ENCODE measurements around the gene SEMA4G. TPM values are rescaled to one million over a fixed set of nuclear protein-coding genes. Genes with fewer than 3 reads are reported as not detected.

Gene SEMA4G
- total and polyA plus RNA-seq, 7 experiments from 2014 or later: 0.24 to 1.7 (median 0.88) TPM

DNA sequence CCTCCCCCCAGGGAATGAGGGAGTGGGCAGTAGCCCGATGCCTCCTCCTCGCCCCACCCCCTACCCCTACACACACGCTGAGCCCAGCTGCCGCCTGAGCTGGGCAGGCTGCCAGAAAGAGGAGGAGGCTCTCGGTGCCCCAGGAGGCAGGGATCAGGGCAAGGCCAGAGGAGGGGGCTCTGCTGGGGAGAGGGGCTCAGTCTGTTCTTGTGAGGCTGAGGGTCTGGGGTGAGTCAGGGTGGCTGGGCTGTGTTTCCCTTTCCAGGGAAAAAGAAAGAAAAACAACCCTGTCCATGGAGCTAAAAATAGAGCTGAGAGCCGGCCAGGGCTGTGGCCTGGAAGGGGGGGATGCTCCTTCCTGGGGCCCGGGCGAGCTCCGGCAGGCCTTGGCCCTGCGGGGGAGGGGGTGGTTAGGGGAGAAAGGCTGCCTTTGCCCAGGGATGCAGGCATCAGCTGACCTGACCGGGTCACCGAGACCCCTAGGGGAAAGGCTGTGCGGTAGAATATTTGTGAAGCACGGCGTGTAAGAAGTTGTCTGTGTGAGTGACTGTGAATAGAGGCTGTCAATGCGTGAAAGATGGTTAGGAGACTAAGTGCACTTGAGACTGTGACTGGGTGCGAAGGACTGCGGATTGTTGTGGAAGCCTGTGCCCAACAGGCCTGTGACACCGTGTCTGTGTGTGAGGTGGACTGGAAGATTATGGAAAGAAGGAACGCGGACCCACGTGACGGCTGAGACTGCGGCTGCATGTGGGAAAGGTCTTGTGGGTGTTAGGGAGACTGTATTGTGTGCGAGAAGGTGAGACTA is 29.1 kb downstream of the SEMA4G start:
- POLR2A ChIA-PET: interaction anchor here (0.7 to 4.8 kb wide), 13 partner anchors 8 to 86 kb away, joined by 3 to 65 read pairs (median 5); partner anchors contain the start of genes MRPL43, PDZD7, SEMA4G and SFXN3
- peak overlapping the region; percentile 99 for H3K27ac ChIP-seq (ENCODE audit: low read depth, low read length)
- intact Hi-C loops (cut with micrococcal nuclease): loop anchor here (1.0 to 5.0 kb wide), 4 partner anchors 62 to 436 kb away; partner anchors contain the start of genes BTRC (in 1 of the 2) and KAZALD1 (in 1 of the 2)
- no peaks in the 10 kb centered on the region for H3K9me3 ChIP-seq (ENCODE audit: control insufficient read depth in 2 of 3, low read length in 3 of 3)
- H3K27ac Mint-ChIP-seq: peak overlapping the region; percentile 88 to 99 (median 94)
- ATAC-seq (peak; percentile 22), DNase-seq (peak; percentile 52 to 75 (median 68))
- no peaks in the 10 kb centered on the region for H3K27me3 Mint-ChIP-seq
- CTCF ChIA-PET: interaction anchor here (0.7 to 7.9 kb wide), 13 partner anchors 8 to 1144 kb away, joined by 3 to 56 read pairs (median 3); partner anchors contain the start of genes KAZALD1, MRPL43, PDZD7 and SFXN3
- H3K36me3 ChIP-seq (ENCODE audit: control insufficient read depth in 2 of 3, insufficient read depth in 3 of 3, low read length in 3 of 3): peaks cover 0 to 23% (median 0%) of the 10 kb centered on the region in 3 experiments
- peaks cover 15 to 37% (median 23%) of the 10 kb centered on the region in 7 donors for H3K4me1 Mint-ChIP-seq
- peaks cover 0 to 10% (median 3%) of the 10 kb centered on the region in 5 donors for H3K36me3 Mint-ChIP-seq
- H3K27me3 ChIP-seq (ENCODE audit: control insufficient read depth in 2 of 2, insufficient read depth in 2 of 2, low read length in 2 of 2): no peaks in the 10 kb centered on the region
- no peaks in the 10 kb centered on the region for H3K9me3 Mint-ChIP-seq
- peak overlapping the region; percentile 87 to 98 (median 92) for H3K4me3 Mint-ChIP-seq
- peaks cover 20 to 22% of the 10 kb centered on the region in 2 donors for H3K4me1 ChIP-seq (ENCODE audit: control insufficient read depth in 2 of 2, insufficient read depth in 2 of 2, low read length in 2 of 2)
- peak overlapping the region; percentile 87 for H3K4me3 ChIP-seq (ENCODE audit: low read length)

DNA sequence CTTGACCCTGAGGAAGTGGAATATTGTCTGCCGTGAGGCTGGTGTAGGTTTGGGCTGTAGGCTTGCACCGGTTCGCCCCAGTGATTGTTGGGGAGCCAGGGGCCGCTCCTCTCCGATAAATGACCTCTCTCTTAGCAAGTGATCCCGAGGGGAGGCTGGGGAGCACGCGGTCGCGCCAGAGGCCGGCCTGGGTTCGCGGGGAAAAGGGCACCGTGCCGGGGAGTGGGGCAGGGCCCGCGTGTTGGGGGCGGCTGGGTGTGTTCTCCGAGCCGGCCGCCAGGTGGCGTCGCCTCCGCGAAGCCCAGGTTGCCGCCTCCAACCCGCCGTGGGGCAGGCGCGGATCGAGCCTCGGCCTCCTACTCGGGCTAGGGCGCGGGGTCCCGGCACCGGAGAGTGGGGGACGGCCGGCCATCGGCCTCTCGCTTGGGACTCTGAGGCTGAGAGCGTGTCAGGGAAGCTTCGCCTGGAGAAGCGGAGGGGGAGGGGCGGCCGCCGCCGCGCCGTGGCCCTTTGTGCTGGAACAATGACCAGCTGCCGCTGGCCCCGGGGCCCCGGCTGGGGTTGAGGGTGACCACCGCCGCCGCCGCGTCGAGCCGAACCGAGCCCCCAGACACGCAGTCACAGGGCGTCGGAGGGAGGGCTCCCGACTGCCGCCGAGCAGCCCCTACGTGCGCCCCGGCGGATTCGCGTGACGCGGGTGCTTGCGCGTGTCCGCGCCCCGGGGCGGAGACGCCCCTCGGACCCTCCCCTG is 29.9 kb downstream of the SEMA4G start:
- Mint-ChIP-seq H3K4me1 (peaks cover 15 to 37% (median 23%) of the 10 kb centered on the region in 7 donors), H3K9me3 (no peaks in the 10 kb centered on the region), H3K4me3 (peak overlapping the region; percentile 87 to 98 (median 92)), H3K27ac (peak overlapping the region; percentile 88 to 99 (median 94)), H3K36me3 (peaks cover 0 to 10% (median 0%) of the 10 kb centered on the region in 5 donors), H3K27me3 (no peaks in the 10 kb centered on the region)
- intact Hi-C loops (cut with micrococcal nuclease): loop anchor here (1.0 to 5.0 kb wide), 8 partner anchors 15 to 464 kb away; partner anchors contain the start of genes SLF2 (in 2 of the 2), BTRC (in 1 of the 2), HIF1AN (in 1 of the 2) and KAZALD1 (in 1 of the 2)
- ChIA-PET CTCF (interaction anchor here (0.7 to 7.9 kb wide), 4 partner anchors 16 to 1921 kb away, joined by 3 to 56 read pairs (median 4); no protein-coding TSS in a partner anchor), POLR2A (interaction anchor here (0.7 to 4.8 kb wide), 8 partner anchors 9 to 86 kb away, joined by 3 to 65 read pairs (median 3); partner anchors contain the start of genes MRPL43, PDZD7, SEMA4G and SFXN3)
- Histone ChIP-seq H3K4me1 (ENCODE audit: control insufficient read depth in 2 of 2, insufficient read depth in 2 of 2, low read length in 2 of 2) (peaks cover 20 to 22% of the 10 kb centered on the region in 2 donors), H3K4me3 (ENCODE audit: low read length) (peak overlapping the region; percentile 87), H3K36me3 (ENCODE audit: control insufficient read depth in 2 of 3, insufficient read depth in 3 of 3, low read length in 3 of 3) (peaks cover 0 to 22% (median 0%) of the 10 kb centered on the region in 3 experiments), H3K27ac (ENCODE audit: low read depth, low read length) (peak overlapping the region; percentile 99), H3K9me3 (ENCODE audit: control insufficient read depth in 2 of 3, low read length in 3 of 3) (no peaks in the 10 kb centered on the region), H3K27me3 (ENCODE audit: control insufficient read depth in 2 of 2, insufficient read depth in 2 of 2, low read length in 2 of 2) (no peaks in the 10 kb centered on the region)
- DNase-seq (peak; percentile 69 to 90 (median 82)), ATAC-seq (peak; percentile 82)

DNA sequence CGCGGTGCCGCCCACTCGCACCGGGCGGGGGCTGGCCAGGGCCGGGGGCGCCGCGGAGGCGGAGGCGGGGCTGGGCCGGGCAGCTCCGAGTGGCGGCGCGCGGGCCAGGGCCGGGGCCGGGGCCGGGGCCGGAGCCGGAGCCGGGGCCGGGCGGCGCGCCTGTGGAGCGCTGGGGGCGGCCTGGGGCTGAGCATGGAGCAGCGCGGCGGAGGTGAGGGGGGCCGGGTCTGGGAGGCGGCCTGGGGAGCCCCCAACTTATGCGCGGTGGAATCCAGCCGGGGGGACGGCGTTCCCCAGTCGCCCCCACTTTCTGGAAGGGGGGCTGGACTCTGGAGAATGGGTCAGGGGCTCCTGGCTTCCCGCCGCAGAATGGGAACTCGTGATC is 30.4 kb downstream of the SEMA4G start, which contains the start of gene LZTS2:
Gene LZTS2 (plus strand): TSS at position 67 of the 385 bp plus-strand sequence. CDS start 2,731 bp downstream, outside the sequence.
- H3K27me3 Mint-ChIP-seq: no peaks in the 10 kb centered on the region
- peak within 1 kb of the TSS; percentile 99 for H3K27ac ChIP-seq (ENCODE audit: low read depth, low read length)
- intact Hi-C loops (cut with micrococcal nuclease): loop anchor here (1.0 to 5.0 kb wide), 7 partner anchors 15 to 464 kb away; partner anchors contain the start of genes SLF2 (in 2 of the 2), BTRC (in 1 of the 2), HIF1AN (in 1 of the 2) and KAZALD1 (in 1 of the 2)
- H3K36me3 Mint-ChIP-seq: peaks cover 0 to 6% (median 0%) of the 10 kb centered on the region in 5 donors
- peak within 1 kb of the TSS; percentile 87 to 98 (median 92) for H3K4me3 Mint-ChIP-seq
- DNase-seq (no peak), ATAC-seq (no peak)
- peak within 1 kb of the TSS; percentile 87 for H3K4me3 ChIP-seq (ENCODE audit: low read length)
- POLR2A ChIA-PET: interaction anchor here (0.9 to 4.8 kb wide), 5 partner anchors 8 to 31 kb away, joined by 3 to 65 read pairs (median 3); partner anchors contain the start of genes MRPL43, PDZD7, SFXN3 and TWNK
- peak within 1 kb of the TSS; percentile 88 to 99 (median 94) for H3K27ac Mint-ChIP-seq
- H3K9me3 ChIP-seq (ENCODE audit: control insufficient read depth in 2 of 3, low read length in 3 of 3): no peaks in the 10 kb centered on the region
- H3K4me1 ChIP-seq (ENCODE audit: control insufficient read depth in 2 of 2, insufficient read depth in 2 of 2, low read length in 2 of 2): peaks cover 20 to 22% of the 10 kb centered on the region in 2 donors
- CTCF ChIA-PET: interaction anchor here (0.7 to 7.9 kb wide), 2 partner anchors 16 to 1921 kb away, joined by 3 to 56 read pairs; no protein-coding TSS in a partner anchor
- peaks cover 15 to 37% (median 23%) of the 10 kb centered on the region in 7 donors for H3K4me1 Mint-ChIP-seq
- H3K36me3 ChIP-seq (ENCODE audit: control insufficient read depth in 2 of 3, insufficient read depth in 3 of 3, low read length in 3 of 3): peaks cover 0 to 17% (median 0%) of the 10 kb centered on the region in 3 experiments
- no peaks in the 10 kb centered on the region for H3K9me3 Mint-ChIP-seq
- H3K27me3 ChIP-seq (ENCODE audit: control insufficient read depth in 2 of 2, insufficient read depth in 2 of 2, low read length in 2 of 2): no peaks in the 10 kb centered on the region

DNA sequence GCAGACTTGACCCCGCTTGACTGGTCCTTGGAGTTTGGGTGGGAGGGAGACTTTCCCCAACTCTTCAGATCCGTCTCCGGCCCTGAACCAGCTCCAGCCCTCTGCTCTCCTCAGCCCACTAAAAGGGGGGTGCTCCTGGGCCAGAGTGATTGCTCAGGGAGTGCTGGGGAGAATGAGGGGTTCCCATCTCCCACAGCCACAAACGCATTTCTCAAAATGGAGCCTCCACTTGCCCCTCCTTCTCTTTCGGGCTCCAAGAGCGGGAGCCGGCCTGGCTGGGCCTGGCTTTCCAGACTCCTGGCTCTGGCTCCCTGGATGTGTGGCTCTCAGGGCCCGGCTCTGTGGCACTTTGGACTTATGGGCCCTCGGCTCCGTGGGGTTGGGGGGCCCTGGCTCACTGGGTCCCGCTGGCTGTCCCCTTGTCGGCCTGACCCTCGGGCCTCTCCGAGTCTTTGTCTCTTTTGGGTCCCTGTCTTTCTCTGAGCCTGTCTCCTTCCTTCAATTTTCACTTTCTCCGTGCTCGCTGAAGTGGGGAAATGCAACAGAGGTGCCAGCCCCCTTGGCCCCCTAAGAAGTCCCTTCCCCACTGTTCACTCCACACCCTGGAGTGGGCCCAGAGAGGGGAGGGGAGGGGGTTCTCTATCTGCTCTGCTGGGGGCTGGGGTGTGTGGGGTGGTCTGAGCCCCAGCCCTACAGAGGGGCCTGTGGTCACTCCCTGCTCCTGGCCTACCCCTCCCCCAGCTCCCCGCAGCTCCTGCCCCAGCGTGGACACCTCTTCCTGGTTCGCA is 31.0 kb downstream of the SEMA4G start:
- DNase-seq (no peak), ATAC-seq (no peak)
- peak overlapping the region; percentile 48 for H3K27ac ChIP-seq (ENCODE audit: low read depth, low read length)
- Mint-ChIP-seq H3K36me3 (peaks cover 0 to 6% (median 0%) of the 10 kb centered on the region in 5 donors), H3K4me1 (peaks cover 15 to 37% (median 23%) of the 10 kb centered on the region in 7 donors), H3K4me3 (peak overlapping the region; percentile 58 to 98 (median 79)), H3K9me3 (no peaks in the 10 kb centered on the region), H3K27ac (peak overlapping the region; percentile 42 to 93 (median 70)), H3K27me3 (no peaks in the 10 kb centered on the region)
- no peaks in the 10 kb centered on the region for H3K27me3 ChIP-seq (ENCODE audit: control insufficient read depth in 2 of 2, insufficient read depth in 2 of 2, low read length in 2 of 2)
- H3K9me3 ChIP-seq (ENCODE audit: control insufficient read depth in 2 of 3, low read length in 3 of 3): no peaks in the 10 kb centered on the region
- intact Hi-C loops (cut with micrococcal nuclease): no loop called here
- peak overlapping the region; percentile 17 for H3K4me3 ChIP-seq (ENCODE audit: low read length)
- H3K36me3 ChIP-seq (ENCODE audit: control insufficient read depth in 2 of 3, insufficient read depth in 3 of 3, low read length in 3 of 3): peaks cover 0 to 20% (median 0%) of the 10 kb centered on the region in 3 experiments
- H3K4me1 ChIP-seq (ENCODE audit: control insufficient read depth in 2 of 2, insufficient read depth in 2 of 2, low read length in 2 of 2): peaks cover 20 to 22% of the 10 kb centered on the region in 2 donors
- ChIA-PET CTCF (interaction anchor here (7.9 kb wide), 1 partner anchor 15 kb away, joined by 56 read pairs; no protein-coding TSS in a partner anchor), POLR2A (interaction anchor here (4.8 kb wide), 1 partner anchor 31 kb away, joined by 34 read pairs; the partner anchor contains the start of genes PDZD7 and SFXN3)

DNA sequence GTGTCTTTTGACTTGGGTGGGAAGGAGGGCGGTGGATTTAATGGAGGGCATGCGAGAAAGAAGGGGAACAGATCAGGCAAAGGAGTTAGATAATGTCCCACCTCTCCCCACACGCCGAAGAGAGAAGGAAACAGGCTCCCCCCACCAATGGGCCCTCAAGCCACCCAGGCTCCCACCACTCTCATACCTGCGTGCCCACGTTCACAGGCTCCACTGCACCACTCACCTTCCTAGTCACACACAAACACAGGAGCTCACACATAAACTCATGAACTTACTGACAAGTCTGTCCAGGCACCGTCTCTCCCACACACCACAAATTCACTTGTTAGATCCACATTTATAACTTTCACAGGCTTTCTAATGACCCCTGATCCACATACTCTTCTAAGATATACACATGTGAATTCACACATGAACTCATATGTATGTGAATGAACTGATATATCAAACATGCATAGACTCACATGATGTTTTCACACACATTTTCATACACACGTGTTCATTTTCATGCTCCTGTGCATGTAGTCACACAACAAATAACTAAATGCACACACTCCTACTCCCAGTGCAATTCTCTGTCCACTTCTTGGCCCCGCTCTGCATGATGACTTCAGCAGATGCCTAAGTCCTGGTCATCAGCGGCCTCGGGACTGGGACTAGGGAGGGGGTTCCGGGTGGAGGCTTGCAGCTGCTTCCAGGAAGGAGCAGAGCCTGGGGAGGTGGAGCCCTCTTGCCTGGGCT is 31.8 kb downstream of the SEMA4G start:
- Mint-ChIP-seq H3K9me3 (no peaks in the 10 kb centered on the region), H3K36me3 (peaks cover 0 to 6% (median 0%) of the 10 kb centered on the region in 5 donors), H3K27ac (peak overlapping the region; percentile 44 to 78 (median 68)), H3K27me3 (no peaks in the 10 kb centered on the region), H3K4me3 (peak overlapping the region; percentile 58 to 98 (median 76)), H3K4me1 (peaks cover 15 to 32% (median 22%) of the 10 kb centered on the region in 7 donors)
- H3K27me3 ChIP-seq (ENCODE audit: control insufficient read depth in 2 of 2, insufficient read depth in 2 of 2, low read length in 2 of 2): no peaks in the 10 kb centered on the region
- no peaks in the 10 kb centered on the region for H3K9me3 ChIP-seq (ENCODE audit: control insufficient read depth in 2 of 3, low read length in 3 of 3)
- H3K27ac ChIP-seq (ENCODE audit: low read depth, low read length): no peak overlapping the region
- peaks cover 0 to 27% (median 0%) of the 10 kb centered on the region in 3 experiments for H3K36me3 ChIP-seq (ENCODE audit: control insufficient read depth in 2 of 3, insufficient read depth in 3 of 3, low read length in 3 of 3)
- CTCF ChIA-PET: interaction anchor here (7.9 kb wide), 1 partner anchor 14 kb away, joined by 56 read pairs; no protein-coding TSS in a partner anchor
- DNase-seq (no peak), ATAC-seq (no peak)
- H3K4me1 ChIP-seq (ENCODE audit: control insufficient read depth in 2 of 2, insufficient read depth in 2 of 2, low read length in 2 of 2): peaks cover 20 to 22% of the 10 kb centered on the region in 2 donors
- intact Hi-C loops (cut with micrococcal nuclease): no loop called here
- H3K4me3 ChIP-seq (ENCODE audit: low read length): no peak overlapping the region
- POLR2A ChIA-PET: interaction anchor here (0.6 to 4.8 kb wide), 2 partner anchors 11 to 30 kb away, joined by 4 to 34 read pairs; partner anchors contain the start of genes PDZD7 and SFXN3

All from naive thymus-derived CD4-positive, alpha-beta T cell (primary cell).